ENCODE results near the gene ENTPD7.

Gene ENTPD7

DNA sequence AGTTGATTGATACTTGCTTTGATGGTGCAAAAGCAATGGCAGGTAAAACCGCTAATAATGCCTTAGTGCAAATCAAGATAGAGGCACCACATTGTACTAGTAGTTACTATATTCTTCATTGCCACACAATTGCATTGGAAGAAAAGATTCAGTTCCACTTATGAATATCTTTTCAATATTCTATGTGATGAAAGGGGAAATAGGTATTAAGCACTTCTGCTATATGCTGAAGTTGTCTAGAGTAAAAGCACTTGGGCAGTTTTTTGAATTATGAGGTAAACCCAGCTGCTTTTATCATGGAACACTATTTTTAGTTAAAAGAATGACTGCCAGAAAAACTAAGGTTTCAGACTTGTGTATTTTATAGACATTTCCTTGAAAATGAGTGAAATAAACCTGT lies 15.5 kb downstream of the ENTPD7 start:
- DNase-seq (ENCODE audit: low spot score): no peak
- Histone ChIP-seq H3K27ac (no peak overlapping the region), H3K4me3 (no peak overlapping the region)
- TF ChIP-seq, protein P1, sequence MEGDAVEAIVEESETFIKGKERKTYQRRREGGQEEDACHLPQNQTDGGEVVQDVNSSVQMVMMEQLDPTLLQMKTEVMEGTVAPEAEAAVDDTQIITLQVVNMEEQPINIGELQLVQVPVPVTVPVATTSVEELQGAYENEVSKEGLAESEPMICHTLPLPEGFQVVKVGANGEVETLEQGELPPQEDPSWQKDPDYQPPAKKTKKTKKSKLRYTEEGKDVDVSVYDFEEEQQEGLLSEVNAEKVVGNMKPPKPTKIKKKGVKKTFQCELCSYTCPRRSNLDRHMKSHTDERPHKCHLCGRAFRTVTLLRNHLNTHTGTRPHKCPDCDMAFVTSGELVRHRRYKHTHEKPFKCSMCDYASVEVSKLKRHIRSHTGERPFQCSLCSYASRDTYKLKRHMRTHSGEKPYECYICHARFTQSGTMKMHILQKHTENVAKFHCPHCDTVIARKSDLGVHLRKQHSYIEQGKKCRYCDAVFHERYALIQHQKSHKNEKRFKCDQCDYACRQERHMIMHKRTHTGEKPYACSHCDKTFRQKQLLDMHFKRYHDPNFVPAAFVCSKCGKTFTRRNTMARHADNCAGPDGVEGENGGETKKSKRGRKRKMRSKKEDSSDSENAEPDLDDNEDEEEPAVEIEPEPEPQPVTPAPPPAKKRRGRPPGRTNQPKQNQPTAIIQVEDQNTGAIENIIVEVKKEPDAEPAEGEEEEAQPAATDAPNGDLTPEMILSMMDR (IDR thresholded peaks at IDR 0.05): no peak

DNA sequence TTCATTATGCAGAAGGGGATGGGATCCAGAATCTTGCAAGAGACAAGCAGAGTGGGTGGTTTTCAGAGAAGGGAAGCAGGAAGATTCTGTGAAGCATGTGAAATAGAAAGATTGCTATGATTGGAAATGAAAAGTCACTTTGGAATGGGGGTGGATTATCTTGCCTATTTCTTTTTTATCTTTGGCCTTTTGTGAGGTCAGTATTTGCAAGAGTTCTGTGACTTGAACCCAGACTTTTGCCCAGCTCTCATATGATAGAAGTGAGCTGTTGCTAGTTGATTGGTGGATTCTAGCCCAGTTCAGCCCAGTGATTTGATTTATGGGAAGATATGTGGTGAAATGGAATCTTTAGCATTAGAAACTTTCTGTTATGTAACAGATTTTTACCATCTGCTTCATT lies 17.1 kb downstream of the ENTPD7 start:
- Histone ChIP-seq H3K4me3 (no peak overlapping the region), H3K27ac (no peak overlapping the region)
- DNase-seq (ENCODE audit: low spot score): no peak
- TF ChIP-seq, protein P1 (IDR thresholded peaks at IDR 0.05): no peak

DNA sequence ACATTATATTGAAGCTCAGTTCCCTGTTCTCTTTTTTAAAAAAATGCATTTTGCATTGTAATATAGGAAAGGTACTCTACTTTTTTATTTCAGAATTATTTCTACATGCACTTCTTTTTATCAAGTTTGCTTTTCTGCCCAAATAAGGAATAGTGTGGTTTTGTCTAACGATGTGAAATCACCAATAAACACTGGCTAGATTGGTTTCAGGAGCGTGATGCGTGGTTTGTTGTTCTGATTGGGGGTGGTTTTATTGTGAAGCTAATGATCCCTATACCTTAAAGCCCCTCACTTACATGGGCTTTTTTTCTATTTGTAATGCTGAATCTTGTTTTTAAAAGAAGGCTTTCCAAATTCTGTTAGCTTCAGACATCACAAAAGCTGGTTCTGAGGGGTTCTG lies 17.6 kb downstream of the ENTPD7 start:
- no peak overlapping the region for H3K27ac ChIP-seq
- TF ChIP-seq, protein P1 (IDR thresholded peaks at IDR 0.05): no peak
- DNase-seq (ENCODE audit: low spot score): no peak
- H3K4me3 ChIP-seq: no peak overlapping the region

DNA sequence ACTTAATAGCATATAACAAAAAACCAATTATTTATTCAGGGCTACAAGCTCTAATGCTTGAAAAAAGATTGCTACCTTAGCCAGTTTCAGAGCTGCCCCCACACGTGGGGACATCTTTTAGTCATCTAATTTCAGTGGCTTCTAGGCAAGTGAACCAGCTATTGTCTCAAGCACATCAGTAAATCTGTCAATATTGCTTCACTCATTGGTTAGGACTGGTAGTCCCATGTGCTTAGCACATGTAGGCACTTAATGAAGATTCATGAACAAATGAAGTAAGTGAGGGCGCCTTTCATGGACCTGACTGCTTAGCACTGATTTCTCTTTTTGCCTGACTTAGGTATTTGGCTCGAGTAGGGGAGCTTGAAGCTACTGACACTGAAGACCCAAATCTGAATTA lies 19.6 kb downstream of the ENTPD7 start:
- TF ChIP-seq, protein P1 (IDR thresholded peaks at IDR 0.05): no peak
- Histone ChIP-seq H3K27ac (no peak overlapping the region), H3K4me3 (no peak overlapping the region)
- DNase-seq (ENCODE audit: low spot score): no peak

DNA sequence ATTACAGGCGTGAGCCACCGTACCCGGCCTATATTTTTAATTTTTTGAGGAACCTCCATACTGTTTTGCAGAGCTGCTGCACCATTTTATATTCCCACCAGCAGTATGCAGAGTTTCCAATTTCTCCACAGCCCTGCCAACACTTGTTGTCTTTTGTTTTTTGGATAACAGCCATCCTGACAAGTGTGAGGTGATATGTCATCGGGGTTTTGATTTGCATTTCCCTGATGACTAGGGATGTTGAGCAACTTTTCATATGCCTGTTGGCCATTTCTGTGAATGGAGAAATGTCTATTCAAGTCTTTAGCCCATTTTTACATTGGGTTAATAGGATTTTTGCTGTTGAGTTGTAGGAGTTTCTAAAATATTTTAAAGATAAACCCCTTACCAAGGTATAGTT lies 22.2 kb downstream of the ENTPD7 start:
- no peak for DNase-seq (ENCODE audit: low spot score)
- Histone ChIP-seq H3K27ac (no peak overlapping the region), H3K4me3 (no peak overlapping the region)
- TF ChIP-seq, protein P1 (IDR thresholded peaks at IDR 0.05): no peak

DNA sequence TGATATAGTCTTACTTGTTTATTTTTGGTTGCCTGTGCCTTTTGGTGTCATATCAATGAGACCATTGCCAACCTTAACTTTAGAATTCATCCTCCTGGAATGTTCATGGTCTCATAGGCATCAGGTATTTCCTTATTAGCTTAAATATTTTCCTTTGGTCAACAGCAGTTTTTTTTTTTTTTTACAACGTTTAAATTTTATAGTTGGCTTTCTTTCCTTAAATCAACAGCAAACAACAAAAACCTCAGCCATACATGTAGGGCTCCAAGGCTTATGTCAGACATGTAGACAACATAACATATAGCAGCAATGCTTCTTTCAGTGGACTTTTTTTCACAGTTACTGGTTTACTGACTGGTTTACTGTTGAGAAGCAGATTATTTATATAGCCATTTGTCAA lies 22.7 kb downstream of the ENTPD7 start:
- H3K27ac ChIP-seq: no peak overlapping the region
- DNase-seq (ENCODE audit: low spot score): no peak

DNA sequence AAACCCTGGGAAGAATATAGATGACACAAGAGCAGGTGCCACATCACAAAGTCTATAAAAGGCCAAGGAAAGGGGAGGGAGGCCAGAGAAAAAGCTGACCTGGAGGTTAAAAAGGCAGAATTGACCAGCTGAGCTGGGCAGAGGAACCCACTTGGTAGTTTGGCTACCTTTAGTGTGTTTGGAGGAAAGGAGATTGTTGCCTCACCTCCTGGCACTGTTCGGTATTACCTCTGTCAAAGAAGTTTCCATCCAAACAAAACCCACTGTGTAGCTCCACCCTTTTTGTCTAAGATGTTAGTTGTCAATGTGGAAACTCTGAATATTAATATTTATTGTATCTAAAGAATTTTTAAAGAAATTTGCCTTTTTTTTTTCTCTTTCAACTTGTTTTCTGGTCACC lies 23.4 kb downstream of the ENTPD7 start:
- H3K4me3 ChIP-seq: no peak overlapping the region
- DNase-seq (ENCODE audit: low spot score): no peak
- no peak overlapping the region for H3K27ac ChIP-seq
- TF ChIP-seq, protein P1 (IDR thresholded peaks at IDR 0.05): no peak

More for the DNA sequence above, 22.7 kb downstream of the ENTPD7 start:
- no peak overlapping the region for H3K4me3 ChIP-seq
- TF ChIP-seq, protein P1 (IDR thresholded peaks at IDR 0.05): no peak

Data from coronary artery (tissue), 2 donors.